Suprapubic skin (tissue), 4 donors: Measurements from ENCODE around the gene LENG1.

ENCODE experiments used
- CTCF ChIP-seq, 2 donors: fragments of 200-600 bp in 1 of 2; fragments of 450-650 bp in 1 of 2; sonication (generic) in 1 of 2; IDR thresholded peaks; one replicate each; pipeline ENCODE4 v1.5.1; 2016 to 2019; ENCODE audit warnings: antibody characterized with exemption in 2 of 2, mild to moderate bottlenecking in 1 of 2, moderate library complexity in 1 of 2
- EP300 ChIP-seq: sonication (generic); formaldehyde crosslinking; IDR thresholded peaks from one replicate; pipeline ENCODE4 v1.6.1; 2017; ENCODE audit warnings: antibody characterized with exemption
- POLR2A ChIP-seq, 2 donors: fragments of 450-650 bp; IDR thresholded peaks; one replicate each; pipeline ENCODE4 v1.6.1; 2017; ENCODE audit warnings: antibody characterized with exemption in 2 of 2, mild to moderate bottlenecking in 2 of 2, moderate library complexity in 2 of 2
- POLR2AphosphoS5 ChIP-seq, 3 donors: sonication (generic); formaldehyde crosslinking; IDR thresholded peaks; one replicate each; pipeline ENCODE4 v1.6.1; 2017; ENCODE audit warnings: antibody characterized with exemption in 3 of 3

DNA sequence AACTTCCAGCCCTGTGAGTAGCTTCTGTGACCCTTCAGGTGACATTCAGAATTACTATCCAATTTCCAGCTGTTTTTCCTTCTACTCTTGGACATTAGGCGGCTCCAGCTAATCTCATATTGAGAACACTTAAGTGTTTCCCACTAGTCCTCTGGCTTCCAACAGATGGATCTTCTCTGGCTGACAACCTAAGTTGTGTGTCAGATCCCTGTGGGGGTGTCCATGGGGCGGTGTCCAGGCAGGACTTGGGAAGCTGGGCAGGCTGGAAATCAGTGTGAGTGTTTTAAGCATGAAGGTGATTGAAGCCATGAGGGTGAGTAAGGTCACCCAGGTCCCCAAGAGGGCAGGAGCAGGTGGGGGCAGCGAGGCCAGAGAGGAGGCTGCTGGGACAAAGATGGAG lies 11.8 kb downstream of the LENG1 start:
- no peak for TF ChIP-seq CTCF (IDR thresholded peaks at IDR 0.05)
- TF ChIP-seq EP300 = no peak
- TF ChIP-seq POLR2A (IDR thresholded peaks at IDR 0.05) = no peak
- no peak for TF ChIP-seq POLR2AphosphoS5 (IDR thresholded peaks at IDR 0.05)
